Adipocyte (in vitro differentiated cells): ENCODE data around the gene GTF2H2C_2.
A peak's percentile ranks its signal among the peaks of the same experiment; 100 is the strongest.
"Not testable (repeated sequence)": the region's sequence is repeated elsewhere in the genome, so short reads cannot be mapped to it uniquely, and the experiment has no call there.

ENCODE experiments used
- DNase-seq: peaks from one replicate; pipeline ENCODE4 v3.0.0-alpha.2; 2015; ENCODE audit warnings: low read depth
- H3K27me3 ChIP-seq: replicated peaks from 2 replicates; pipeline ENCODE4 v1.7.0; 2013; ENCODE audit warnings: mild to moderate bottlenecking, low read length, moderate library complexity; ENCODE audit not compliant: control insufficient read depth, insufficient read depth
- H3K36me3 ChIP-seq: 2 replicates; pipeline ENCODE4 v1.7.0; 2013; ENCODE audit warnings: low read length, mild to moderate bottlenecking, moderate library complexity; ENCODE audit not compliant: control insufficient read depth, insufficient read depth, severe bottlenecking
- H3K4me1 ChIP-seq: 2 replicates; pipeline ENCODE4 v1.7.0; 2013; ENCODE audit warnings: mild to moderate bottlenecking, low read length, moderate library complexity; ENCODE audit not compliant: control insufficient read depth, insufficient read depth
- H3K4me3 ChIP-seq: 2 replicates; pipeline ENCODE4 v1.7.0; 2013; ENCODE audit warnings: mild to moderate bottlenecking, low read length, moderate library complexity
- H3K9ac ChIP-seq: 2 replicates; pipeline ENCODE4 v1.7.0; 2013; ENCODE audit warnings: mild to moderate bottlenecking, low read length, moderate library complexity
- H3K9me3 ChIP-seq: 2 replicates; pipeline ENCODE4 v1.7.0; 2013; ENCODE audit warnings: mild to moderate bottlenecking, low read length, moderate library complexity; ENCODE audit not compliant: control insufficient read depth

GTF2H2C_2 gene

DNA sequence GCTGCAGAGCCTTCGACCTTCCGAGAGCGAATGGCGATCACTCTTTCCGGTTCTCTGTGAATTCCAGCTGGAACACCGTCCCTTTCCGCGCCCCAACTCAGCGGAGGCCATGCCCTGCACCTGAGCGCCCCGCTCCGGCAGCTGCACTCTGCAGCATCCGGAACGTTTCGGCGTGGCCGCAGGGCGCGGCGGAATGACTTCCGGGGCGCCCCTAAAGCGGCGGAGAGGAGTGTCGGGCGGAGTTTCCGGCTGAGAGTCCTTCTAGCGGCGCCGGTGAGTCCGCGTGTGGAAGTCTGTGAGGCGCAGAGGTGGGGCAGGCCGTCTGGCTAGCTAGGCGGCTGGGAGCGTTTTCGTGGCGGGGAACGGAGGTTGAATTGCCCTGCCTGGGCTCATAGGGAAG lies at the start of gene GTF2H2C_2:
TSS of gene GTF2H2C_2 (plus strand) at position 252 of the 400 bp plus-strand sequence.
- not testable (repeated sequence) for H3K4me1 ChIP-seq, H3K9me3 ChIP-seq, H3K4me3 ChIP-seq, H3K9ac ChIP-seq, H3K27me3 ChIP-seq, DNase-seq, H3K36me3 ChIP-seq

DNA sequence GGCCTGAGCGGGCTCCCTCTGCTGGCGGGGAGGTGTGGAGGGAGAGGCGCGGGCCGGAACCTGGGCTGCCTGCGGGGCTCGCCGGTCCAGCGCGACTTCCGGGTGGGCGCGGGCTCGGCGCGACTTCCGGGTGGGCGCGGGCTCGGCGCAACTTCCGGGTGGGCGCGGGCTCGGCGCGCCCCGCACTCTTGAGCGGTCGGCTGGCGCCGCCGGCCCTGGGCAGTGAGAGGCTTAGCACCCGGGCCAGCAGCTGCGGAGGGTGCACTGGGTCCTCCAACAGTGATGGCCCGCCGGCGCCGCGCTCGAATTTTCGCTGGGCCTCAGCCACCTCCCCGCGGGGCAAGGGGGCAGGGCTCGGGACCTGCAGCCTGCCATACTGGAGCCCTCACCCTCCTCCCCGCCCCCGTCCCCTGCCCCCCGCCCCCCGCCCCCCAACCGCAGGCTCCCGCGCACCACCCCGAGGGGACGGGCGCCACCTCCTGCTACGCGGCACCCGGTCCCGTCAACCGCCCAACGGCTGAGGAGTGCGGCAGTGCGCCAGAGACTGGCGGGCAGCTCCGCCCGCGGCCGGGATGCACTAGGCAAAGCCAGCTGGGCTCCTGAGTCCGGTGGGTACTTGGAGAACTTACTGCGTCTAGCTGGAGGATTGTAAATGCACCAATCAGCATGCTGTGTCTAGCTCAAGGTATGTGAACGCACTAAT lies 14.0 kb upstream of the GTF2H2C_2 start:
- H3K4me1 ChIP-seq, H3K27me3 ChIP-seq, H3K36me3 ChIP-seq, H3K9me3 ChIP-seq: not testable (repeated sequence)
- Histone ChIP-seq H3K4me3 (peak overlapping the region; percentile 78), H3K9ac (peak overlapping the region; percentile 58)
- DNase-seq, result peak; percentile 65

GRCh38 chr5:70421322-70421721 lies 6.2 kb downstream of the GTF2H2C_2 start:
- H3K9me3 ChIP-seq, H3K4me3 ChIP-seq, H3K9ac ChIP-seq, DNase-seq, H3K36me3 ChIP-seq, H3K4me1 ChIP-seq, H3K27me3 ChIP-seq: not testable (repeated sequence)

GRCh38 chr5:70423215-70423614 lies 8.0 kb downstream of the GTF2H2C_2 start:
- not testable (repeated sequence) for H3K36me3 ChIP-seq, H3K4me3 ChIP-seq, H3K27me3 ChIP-seq, H3K9me3 ChIP-seq, H3K9ac ChIP-seq, H3K4me1 ChIP-seq, DNase-seq

DNA sequence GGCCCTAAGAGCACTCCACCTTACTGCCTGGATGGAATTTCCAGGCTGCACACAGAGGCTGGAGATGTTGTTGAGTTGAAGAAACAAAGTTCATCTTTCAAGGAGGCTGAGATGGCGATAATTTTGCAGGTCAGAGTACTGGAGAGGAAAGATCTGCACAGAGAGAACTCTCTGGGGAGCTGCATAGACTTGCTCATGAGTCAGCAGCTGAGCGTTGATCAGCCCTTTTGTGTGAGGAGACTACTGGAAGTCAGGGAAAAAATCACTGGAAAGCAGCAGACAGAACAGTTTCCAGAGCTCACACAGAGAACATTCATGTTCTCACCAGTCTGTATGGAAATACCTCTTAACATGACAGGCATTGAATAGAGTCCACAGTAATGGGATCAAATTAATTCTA lies 23.4 kb downstream of the GTF2H2C_2 start:
- not testable (repeated sequence) for H3K4me1 ChIP-seq, H3K9me3 ChIP-seq, DNase-seq, H3K9ac ChIP-seq, H3K36me3 ChIP-seq, H3K27me3 ChIP-seq, H3K4me3 ChIP-seq

DNA sequence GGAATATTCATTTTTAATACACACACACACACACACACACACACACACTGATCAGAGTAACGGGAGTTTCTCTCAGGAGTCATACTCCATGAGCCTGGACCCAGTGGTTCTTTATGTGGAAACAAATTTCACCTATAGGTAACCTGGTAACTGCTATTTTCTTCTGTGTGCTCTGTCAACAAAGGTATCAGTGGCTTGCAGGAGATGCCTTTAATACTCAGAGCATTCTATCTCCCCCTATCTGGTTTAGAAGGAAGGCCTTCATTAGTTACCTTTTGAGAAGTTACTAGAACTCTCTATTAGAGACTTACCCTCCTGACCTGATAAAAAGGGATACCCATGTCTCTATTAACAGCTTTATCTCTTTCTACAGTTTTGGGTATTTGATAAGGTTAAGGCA lies 34.4 kb downstream of the GTF2H2C_2 start:
- not testable (repeated sequence) for DNase-seq, H3K27me3 ChIP-seq, H3K4me1 ChIP-seq, H3K4me3 ChIP-seq, H3K9ac ChIP-seq, H3K36me3 ChIP-seq, H3K9me3 ChIP-seq

- not testable (repeated sequence) for DNase-seq, H3K9me3 ChIP-seq, H3K36me3 ChIP-seq, H3K4me1 ChIP-seq, H3K27me3 ChIP-seq, H3K9ac ChIP-seq, H3K4me3 ChIP-seq
Observed at GRCh38 chr5:70451249-70451984, 36.2 kb downstream of the GTF2H2C_2 start.

DNA sequence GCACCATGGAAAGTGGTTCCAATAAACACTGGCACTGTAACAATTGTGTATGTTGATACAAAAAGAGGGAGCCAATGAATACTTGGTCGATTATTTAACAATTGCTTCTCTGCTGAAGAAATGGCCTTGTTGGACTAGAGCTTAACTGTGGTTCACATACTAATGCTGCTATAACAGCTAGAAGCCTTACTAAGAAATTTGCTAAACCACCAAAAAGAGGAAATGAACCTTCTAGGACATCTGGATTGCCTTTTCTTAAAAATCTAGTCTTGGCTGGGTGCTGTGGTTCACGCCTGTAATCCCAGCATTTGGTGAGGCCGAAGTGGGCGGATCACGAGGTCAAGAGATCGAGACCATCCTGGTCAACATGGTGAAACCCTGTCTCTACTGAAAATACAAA lies 41.9 kb downstream of the GTF2H2C_2 start:
- not testable (repeated sequence) for H3K9ac ChIP-seq, H3K4me3 ChIP-seq, H3K9me3 ChIP-seq, H3K4me1 ChIP-seq, DNase-seq, H3K36me3 ChIP-seq, H3K27me3 ChIP-seq

DNA sequence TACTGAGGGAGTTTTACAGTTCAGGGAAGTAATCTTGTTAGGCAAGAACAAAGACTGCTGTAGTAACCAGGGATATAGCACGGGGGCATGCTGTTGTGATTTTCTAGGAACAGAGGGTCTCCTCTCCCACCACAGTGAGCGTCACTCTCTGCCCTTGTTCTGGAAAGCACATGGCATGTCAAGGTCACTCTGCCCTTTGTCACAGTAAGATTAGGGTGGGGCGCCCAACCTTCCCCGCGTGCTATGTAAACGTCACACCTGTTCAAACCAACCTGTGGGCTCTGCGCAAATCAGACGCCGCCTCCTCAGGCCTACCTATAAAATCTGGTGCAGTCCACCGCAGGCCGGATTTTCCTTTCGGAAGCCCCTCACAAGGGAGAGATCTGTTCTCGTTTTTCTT lies 44.0 kb downstream of the GTF2H2C_2 start:
- H3K9ac ChIP-seq, H3K4me3 ChIP-seq, H3K9me3 ChIP-seq, H3K36me3 ChIP-seq, DNase-seq, H3K4me1 ChIP-seq, H3K27me3 ChIP-seq: not testable (repeated sequence)

DNA sequence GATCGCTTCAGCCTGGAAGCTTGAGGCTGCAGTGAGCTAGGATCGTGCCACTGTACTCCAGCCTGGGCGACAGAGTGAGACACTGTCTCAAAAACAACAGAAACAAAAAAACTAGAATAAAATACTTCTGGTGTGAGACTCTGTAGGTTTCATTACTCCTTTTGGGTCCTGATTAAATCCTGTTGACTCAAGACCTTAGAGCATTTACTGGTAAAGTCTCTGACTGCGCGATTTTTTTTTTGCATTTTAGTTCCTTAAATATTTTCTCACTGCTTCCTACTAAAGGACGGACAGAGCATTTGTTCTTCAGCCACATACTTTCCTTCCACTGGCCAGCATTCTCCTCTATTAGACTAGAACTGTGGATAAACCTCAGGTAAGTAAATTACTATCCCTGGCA lies 46.8 kb downstream of the GTF2H2C_2 start:
- not testable (repeated sequence) for H3K27me3 ChIP-seq, DNase-seq, H3K4me3 ChIP-seq, H3K9me3 ChIP-seq, H3K36me3 ChIP-seq, H3K9ac ChIP-seq, H3K4me1 ChIP-seq

- H3K4me3 ChIP-seq, H3K9ac ChIP-seq, H3K27me3 ChIP-seq, H3K36me3 ChIP-seq, H3K9me3 ChIP-seq, H3K4me1 ChIP-seq, DNase-seq: not testable (repeated sequence)
Observed at GRCh38 chr5:70464019-70464637, 49.0 kb downstream of the GTF2H2C_2 start.
